Spleen (tissue), 11 donors: ENCODE results near the gene TSHZ2. TPM values are rescaled to one million over a fixed set of nuclear protein-coding genes. Genes with fewer than 3 reads are reported as not detected.

Experiments
- DNase-seq: peaks from one replicate; pipeline ENCODE4 v3.0.0-alpha.2; 2020
- H3K27ac ChIP-seq, 8 donors: fragments of 200-600 bp; sonication (generic) in 7 of 8; 1 replicate in 4 of 8; 2 replicates in 4 of 8; pipeline versions ENCODE4 v1.5.0 to v1.8.0; 2016 to 2021; ENCODE audit warnings: inconsistent platforms in 4 of 8, mild to moderate bottlenecking in 4 of 8, moderate library complexity in 1 of 8
- H3K27me3 ChIP-seq, 7 donors: fragments of 200-600 bp; sonication (generic) in 6 of 7; replicated peaks in 1 of 7; 1 replicate in 4 of 7; 2 replicates in 3 of 7; pipeline versions ENCODE4 v1.5.0 to v1.8.0; 2016 to 2021; ENCODE audit warnings: inconsistent platforms in 3 of 7, mild to moderate bottlenecking in 1 of 7
- H3K36me3 ChIP-seq, 6 donors: fragments of 200-600 bp; sonication (generic) in 5 of 6; 1 replicate in 4 of 6; 2 replicates in 2 of 6; pipeline versions ENCODE4 v1.5.0 to v1.8.0; 2016 to 2021; ENCODE audit warnings: inconsistent platforms in 2 of 6
- H3K4me1 ChIP-seq, 6 donors: fragments of 200-600 bp; sonication (generic) in 5 of 6; 1 replicate in 3 of 6; 2 replicates in 3 of 6; pipeline versions ENCODE4 v1.5.0 to v1.8.0; 2016 to 2021; ENCODE audit warnings: inconsistent platforms in 3 of 6
- H3K4me3 ChIP-seq, 8 donors: fragments of 200-600 bp; sonication (generic) in 7 of 8; 1 replicate in 4 of 8; 2 replicates in 4 of 8; pipeline versions ENCODE4 v1.5.0 to v1.8.0; 2016 to 2021; ENCODE audit warnings: inconsistent platforms in 4 of 8, mild to moderate bottlenecking in 4 of 8, moderate library complexity in 2 of 8
- H3K9me3 ChIP-seq, 8 donors: fragments of 200-600 bp; sonication (generic) in 7 of 8; 1 replicate in 4 of 8; 2 replicates in 4 of 8; pipeline versions ENCODE4 v1.5.0 to v1.8.0; 2016 to 2021; ENCODE audit warnings: inconsistent platforms in 4 of 8
- CTCF ChIP-seq, 11 experiments: fragments of 200-600 bp in 7 of 11; fragments of 450-650 bp in 4 of 11; sonication (generic) in 4 of 11; IDR thresholded peaks in 8 of 11; conservative IDR thresholded peaks in 3 of 11; 1 replicate in 7 of 11; 2 replicates in 4 of 11; pipeline versions ENCODE4 v1.4.0 to v1.8.0; 2016 to 2021; ENCODE audit warnings: antibody characterized with exemption in 11 of 11, inconsistent platforms in 4 of 11, mild to moderate bottlenecking in 1 of 11
- POLR2A ChIP-seq, 3 donors: fragments of 450-650 bp; IDR thresholded peaks; one replicate each; pipeline ENCODE4 v1.5.1; 2017; ENCODE audit warnings: antibody characterized with exemption in 3 of 3, mild to moderate bottlenecking in 1 of 3
- POLR2AphosphoS5 ChIP-seq, 3 donors: sonication (generic); formaldehyde crosslinking; IDR thresholded peaks; one replicate each; pipeline ENCODE4 v1.5.1; 2017; ENCODE audit warnings: antibody characterized with exemption in 3 of 3
- WGBS, 5 donors: extraction: QIAGEN DNeasy Blood & Tissue Kit in 3 of 5; methylation state at CpG; one replicate each; pipeline versions ENCODE4 v1.1.5 to v1.1.7; 2013 to 2018; 5-methylcytosine and 5-hydroxymethylcytosine counted together
- intact Hi-C: fragments of 100-400 bp; cut with DNase I; formaldehyde crosslinking; loops from one replicate; pipeline ENCODE4 v1.15.0; 2023; ENCODE audit warnings: low total_unique reads
- polyA plus RNA-seq, 3 donors: library from polyadenylated mRNA; stranded (reverse); fragments of 200-250 nt; gene quantifications; one replicate each; pipeline ENCODE4 v1.2.1, GENCODE V29; 2013
- total RNA-seq, 7 donors: library from RNA; depleted of rRNA in 3 of 7; stranded (reverse); fragments of >200 nt in 3 of 7; fragmentation: NEBNext Ultra II Directional in 4 of 7; extraction: Animal tissue kit (Norgen Biotek cat#: 25700) in 4 of 7; gene quantifications; one replicate each; pipeline versions ENCODE4 v1.1.0 to v1.2.1, GENCODE V29; 2016 to 2021
- donor health status: healthy with polysubstance abuse.
- donor health status: DM: no; HTN: no; CAD: no; lungs with moderate emphysema.
- donor health status: DM: no; HTN: no; CAD: no.
- donor health status: Bipolar disorder and iron deficiency.
- donor health status: healthy.
- donor health status: DM: no; HTN: no; CAD: no.
- donor health status: DM: yes; HTN: yes; CAD: no.

Gene TSHZ2
- total and polyA plus RNA-seq, 10 donors = 0.86 to 19.2 (median 15.7) TPM

- 69 to 81% (median 73%) methylated on average over 9 of the region's 9 CpGs for WGBS, 5 donors
- peaks cover 0 to 11% (median 7%) of the 10 kb centered on the region in 6 donors for H3K4me1 ChIP-seq
- H3K4me3 ChIP-seq = no peak overlapping the region
- H3K36me3 ChIP-seq = no peaks in the 10 kb centered on the region
- no peak overlapping the region for H3K27ac ChIP-seq
- peaks cover 0 to 17% (median 0%) of the 10 kb centered on the region in 7 donors for H3K27me3 ChIP-seq
- no peaks in the 10 kb centered on the region for H3K9me3 ChIP-seq
- no peak for TF ChIP-seq CTCF (IDR thresholded peaks at IDR 0.05 in 8 of 11, conservative IDR thresholded peaks at IDR 0.05 in 3 of 11)
- TF ChIP-seq POLR2A (IDR thresholded peaks at IDR 0.05) = no peak
- no peak for TF ChIP-seq POLR2AphosphoS5 (IDR thresholded peaks at IDR 0.05)
- no peak for DNase-seq
- intact Hi-C loops = no loop called here
Measured at GRCh38 chr20:53220482-53221307, 248.5 kb downstream of the TSHZ2 start.

- no peak overlapping the region for H3K4me3 ChIP-seq
- WGBS, 5 donors = 89 to 100% (median 97%) methylated on average over 3 of the region's 3 CpGs
- no peak for TF ChIP-seq POLR2AphosphoS5 (IDR thresholded peaks at IDR 0.05)
- TF ChIP-seq CTCF (IDR thresholded peaks at IDR 0.05 in 8 of 11, conservative IDR thresholded peaks at IDR 0.05 in 3 of 11) = no peak
- no peak for TF ChIP-seq POLR2A (IDR thresholded peaks at IDR 0.05)
- H3K36me3 ChIP-seq = no peaks in the 10 kb centered on the region
- no peak for DNase-seq
- no peak overlapping the region for H3K27ac ChIP-seq
- no peaks in the 10 kb centered on the region for H3K9me3 ChIP-seq
- H3K4me1 ChIP-seq = peaks cover 0 to 8% (median 5%) of the 10 kb centered on the region in 6 donors
- intact Hi-C loops = no loop called here
- H3K27me3 ChIP-seq = peaks cover 0 to 9% (median 0%) of the 10 kb centered on the region in 7 donors
Measured at GRCh38 chr20:53221731-53222130, 249.6 kb downstream of the TSHZ2 start.

- DNase-seq = no peak
- H3K9me3 ChIP-seq = no peaks in the 10 kb centered on the region
- TF ChIP-seq CTCF (IDR thresholded peaks at IDR 0.05 in 8 of 11, conservative IDR thresholded peaks at IDR 0.05 in 3 of 11) (no peak), POLR2A (IDR thresholded peaks at IDR 0.05) (no peak), POLR2AphosphoS5 (IDR thresholded peaks at IDR 0.05) (no peak)
- H3K27me3 ChIP-seq = peaks cover 0 to 2% (median 0%) of the 10 kb centered on the region in 7 donors
- no peak overlapping the region for H3K4me3 ChIP-seq
- WGBS, 5 donors = 68 to 95% (median 88%) methylated on average over 4 of the region's 4 CpGs
- H3K4me1 ChIP-seq = peaks cover 0 to 6% (median 0%) of the 10 kb centered on the region in 6 donors
- no peak overlapping the region for H3K27ac ChIP-seq
- no peaks in the 10 kb centered on the region for H3K36me3 ChIP-seq
- intact Hi-C loops = no loop called here
Measured at GRCh38 chr20:53222416-53222815, 250.3 kb downstream of the TSHZ2 start.

- DNase-seq = no peak
- Histone ChIP-seq H3K4me1 (peaks cover 0 to 6% (median 0%) of the 10 kb centered on the region in 6 donors), H3K9me3 (no peaks in the 10 kb centered on the region), H3K27ac (no peak overlapping the region), H3K27me3 (no peaks in the 10 kb centered on the region), H3K4me3 (no peak overlapping the region), H3K36me3 (no peaks in the 10 kb centered on the region)
- intact Hi-C loops = no loop called here
- 64 to 82% (median 70%) methylated on average over 3 of the region's 3 CpGs for WGBS, 5 donors
- TF ChIP-seq POLR2A (IDR thresholded peaks at IDR 0.05) (no peak), POLR2AphosphoS5 (IDR thresholded peaks at IDR 0.05) (no peak), CTCF (IDR thresholded peaks at IDR 0.05 in 8 of 11, conservative IDR thresholded peaks at IDR 0.05 in 3 of 11) (no peak)
Measured at GRCh38 chr20:53222932-53223331, 250.8 kb downstream of the TSHZ2 start.
